Activated T-cell treated with anti-CD3 and anti-CD28 coated beads, Interleukin-2, amount 50 U/mL, for 48 hours (primary cell): ENCODE results near the gene IGLL5.

Experiments used
- DNase-seq, 2 experiments: peaks; one replicate each; pipeline ENCODE4 v3.0.0-alpha.2; 2020

The IGLL5 gene

GRCh38 chr22:22941831-22942510 lies 54.4 kb downstream of the IGLL5 start:
- peak; percentile 15 to 16 for DNase-seq

DNA sequence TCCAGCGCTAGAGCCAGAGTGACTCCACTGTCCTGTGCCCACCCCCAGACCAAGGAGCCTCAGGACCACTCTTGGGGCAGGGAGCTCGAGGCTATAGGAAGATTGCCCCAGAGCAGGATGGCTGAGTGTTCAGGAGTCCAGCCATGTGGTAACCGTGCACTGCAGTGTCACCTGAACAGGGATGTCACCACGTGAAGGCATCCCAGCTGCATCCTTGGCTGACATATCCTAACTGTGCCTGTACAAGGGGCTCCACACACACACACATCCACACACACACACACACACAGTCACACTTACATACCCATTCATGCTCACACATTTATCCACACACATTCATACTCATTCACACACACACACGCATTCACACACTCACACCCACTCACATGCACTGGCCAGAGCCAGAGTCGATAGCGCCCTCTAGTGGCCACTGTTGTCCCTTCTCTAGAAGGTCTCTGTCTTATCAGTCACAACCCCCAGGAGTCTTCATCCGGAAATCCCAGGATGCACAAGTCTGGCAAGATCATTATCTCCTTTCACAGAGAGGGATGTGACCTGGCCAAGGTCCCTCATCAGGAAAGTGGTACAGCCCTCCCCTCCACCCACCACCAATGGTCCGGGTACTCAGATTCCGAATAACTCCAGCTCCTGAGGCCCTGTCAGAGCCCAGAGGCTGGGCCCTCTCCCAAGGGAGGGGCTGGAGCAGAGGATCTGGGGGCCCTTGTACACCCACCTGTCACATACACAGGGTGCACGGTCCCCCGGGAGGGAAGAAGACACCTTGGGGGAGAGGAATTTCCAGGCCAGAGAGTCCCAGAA lies 55.1 kb downstream of the IGLL5 start:
- DNase-seq = peak; percentile 85

DNA sequence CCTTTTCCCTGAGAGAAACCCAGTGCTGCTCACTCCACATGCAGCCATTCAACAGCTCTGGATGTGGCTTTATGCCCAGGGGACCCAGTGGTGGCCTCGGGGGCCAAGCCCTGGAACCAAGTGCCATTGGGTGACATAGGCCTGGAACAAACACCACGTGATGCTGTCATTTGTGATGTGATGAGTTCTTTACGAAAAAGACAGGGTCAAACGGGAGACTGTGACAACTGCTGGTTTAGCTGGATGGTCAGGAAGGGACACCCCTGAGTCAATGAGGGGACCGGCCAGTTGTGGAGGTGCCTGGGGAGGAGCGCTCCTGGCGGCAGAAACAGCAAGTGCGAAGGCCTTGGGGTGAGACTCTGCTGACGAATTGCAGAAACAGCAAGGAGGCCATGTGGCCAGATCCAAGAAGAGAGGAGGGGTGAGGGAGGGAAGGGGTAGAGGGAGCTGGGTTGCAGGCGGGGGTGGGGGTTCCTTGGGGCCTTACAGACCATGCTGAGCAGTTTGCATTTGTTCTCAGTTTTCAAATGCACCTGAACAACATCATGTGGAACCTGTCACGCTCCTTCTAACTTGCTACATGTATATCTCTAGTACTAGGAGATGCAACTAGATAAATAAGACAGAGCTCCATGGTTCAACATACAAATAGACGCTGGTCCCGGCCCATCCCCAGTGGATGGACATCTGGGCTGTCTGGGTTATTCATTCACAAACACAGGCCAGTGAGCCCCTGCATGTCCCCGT lies 56.1 kb downstream of the IGLL5 start:
- peak; percentile 9 to 12 for DNase-seq

- peak in 1 of 2 experiments; percentile 14 for DNase-seq
Observed at GRCh38 chr22:22944268-22944985, 56.8 kb downstream of the IGLL5 start.

DNA sequence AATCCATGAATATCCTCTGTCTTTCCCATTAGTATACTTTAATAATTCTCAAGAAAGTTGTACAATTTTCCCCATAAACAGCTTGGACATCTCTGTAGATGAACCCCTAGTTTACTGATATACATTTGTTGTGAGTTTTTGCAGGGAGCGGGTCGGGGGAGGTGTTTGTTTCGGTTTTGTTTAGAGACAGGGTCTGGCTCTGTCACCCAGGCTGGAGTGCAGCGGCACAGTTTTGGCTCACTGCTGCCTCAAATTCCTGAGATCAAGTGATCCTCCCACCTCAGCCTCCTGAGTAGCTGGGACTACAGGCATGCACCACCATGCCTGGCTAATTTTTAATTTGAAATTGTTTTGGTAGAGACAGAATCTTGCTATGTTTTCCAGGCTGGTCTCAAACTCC lies 57.6 kb downstream of the IGLL5 start:
- peak in 1 of 2 experiments; percentile 3 for DNase-seq
